Endothelial cell of umbilical vein (primary cell): Measurements from ENCODE around the gene IQGAP2. TPM values are rescaled to one million over a fixed set of nuclear protein-coding genes. Genes with fewer than 3 reads are reported as not detected.

Source experiments
- BruUV-seq: library from RNA; stranded (reverse); fragments of 400-500 nt; replicated peaks from 2 replicates; lab custom pipeline; 2021; lab: Mats Ljungman, UMichigan
- CTCF ChIA-PET: fragments of 300-600, 350-600 bp; sonication (Branson Sonifier 250); formaldehyde crosslinking; loops from one replicate; lab custom pipeline; 2021; ENCODE audit warnings: antibody characterized with exemption, inconsistent platforms; lab: Charles Lee
- POLR2A ChIA-PET: fragments of 300-600, 350-600 bp; sonication (Branson Sonifier 250); formaldehyde crosslinking; loops from one replicate; lab custom pipeline; 2021; ENCODE audit warnings: antibody characterized with exemption, inconsistent platforms; lab: Charles Lee
- DNase-seq: peaks from one replicate; pipeline ENCODE4 v3.0.0-alpha.2; 2011; ENCODE audit warnings: low read depth, low spot score
- FAIRE-seq: peaks from 2 replicates; lab custom pipeline; 2011; peaks lifted over from hg19 to GRCh38; lab: Jason Lieb, UNC
- H2AFZ ChIP-seq: 2 replicates; pipeline ENCODE4 v1.6.0; 2012; ENCODE audit warnings: low read depth, low read length, control low read depth, inconsistent platforms
- H3K27ac ChIP-seq: 2 replicates; pipeline ENCODE4 v1.5.1; 2011; ENCODE audit warnings: low read depth, mild to moderate bottlenecking, control low read depth, low read length, moderate library complexity; ENCODE audit not compliant: insufficient read depth
- H3K27me3 ChIP-seq, 2 experiments: 2 replicates each; pipeline versions ENCODE4 v1.6.0 to v1.6.1; 2011; ENCODE audit warnings: low read length in 2 of 2, mixed read lengths in 1 of 2; ENCODE audit not compliant: control insufficient read depth in 2 of 2, insufficient read depth in 2 of 2
- H3K36me3 ChIP-seq, 2 experiments: 2 replicates in 1 of 2; 3 replicates in 1 of 2; pipeline ENCODE4 v1.5.1; 2011; ENCODE audit warnings: low read length in 2 of 2, mild to moderate bottlenecking in 1 of 2, moderate library complexity in 1 of 2; ENCODE audit not compliant: control insufficient read depth in 2 of 2, insufficient read depth in 2 of 2; ENCODE audit errors: extremely low read depth in 1 of 2
- H3K4me1 ChIP-seq: 3 replicates; pipeline ENCODE4 v1.5.1; 2011; ENCODE audit warnings: mild to moderate bottlenecking, low read length; ENCODE audit not compliant: control insufficient read depth, insufficient read depth; ENCODE audit errors: extremely low read depth
- H3K4me2 ChIP-seq: 2 replicates; pipeline ENCODE4 v1.6.1; 2011; ENCODE audit warnings: low read length, control low read depth, mixed read lengths; ENCODE audit not compliant: insufficient read depth
- H3K4me3 ChIP-seq, 3 experiments: fragments of 200-600 bp in 1 of 3; sonication (generic), shearing (Covaris generic) in 1 of 3; replicated peaks in 1 of 3; 2 replicates each; pipeline ENCODE4 v1.5.1; 2011 to 2016; ENCODE audit warnings: control low read depth in 3 of 3, low read length in 3 of 3, mild to moderate bottlenecking in 2 of 3, inconsistent platforms in 1 of 3, low read depth in 1 of 3, moderate library complexity in 1 of 3; ENCODE audit not compliant: insufficient read depth in 1 of 3
- H3K79me2 ChIP-seq: 2 replicates; pipeline ENCODE4 v1.6.0; 2012; ENCODE audit warnings: low read length, inconsistent platforms; ENCODE audit not compliant: control insufficient read depth, insufficient read depth
- H3K9ac ChIP-seq: replicated peaks from 2 replicates; pipeline ENCODE3; 2011; ENCODE audit warnings: low read length, control low read depth; ENCODE audit not compliant: insufficient read depth; ENCODE audit errors: extremely low read depth
- H3K9me1 ChIP-seq: replicated peaks from 3 replicates; pipeline ENCODE4 v1.6.0; 2011; ENCODE audit warnings: mild to moderate bottlenecking, low read length; ENCODE audit not compliant: control insufficient read depth, insufficient read depth; ENCODE audit errors: extremely low read depth
- H3K9me3 ChIP-seq: replicated peaks from 2 replicates; pipeline ENCODE4 v1.5.1; 2012; ENCODE audit warnings: low read length, inconsistent platforms; ENCODE audit not compliant: control insufficient read depth, insufficient read depth
- H4K20me1 ChIP-seq: replicated peaks from 2 replicates; pipeline ENCODE3; 2011; ENCODE audit warnings: mild to moderate bottlenecking, low read length; ENCODE audit not compliant: control insufficient read depth, insufficient read depth; ENCODE audit errors: extremely low read depth
- EZH2 ChIP-seq: IDR thresholded peaks from 2 replicates; pipeline ENCODE4 v1.6.1; 2012; ENCODE audit warnings: borderline replicate concordance, low read depth, mild to moderate bottlenecking, moderate library complexity, low read length, inconsistent platforms; ENCODE audit not compliant: severe bottlenecking
- FOS ChIP-seq: IDR thresholded peaks from 2 replicates; pipeline ENCODE4 v1.6.1; 2011; ENCODE audit warnings: mild to moderate bottlenecking, low read length, moderate library complexity, borderline replicate concordance; ENCODE audit not compliant: insufficient read depth
- GATA2 ChIP-seq: IDR thresholded peaks from 2 replicates; pipeline ENCODE4 v1.7.0; 2011; ENCODE audit warnings: low read depth, mild to moderate bottlenecking, moderate library complexity, mixed read lengths, low read length; ENCODE audit not compliant: insufficient read length, insufficient read depth
- JUN ChIP-seq: IDR thresholded peaks from 2 replicates; pipeline ENCODE4 v1.6.1; 2011; ENCODE audit warnings: borderline replicate concordance, low read depth; ENCODE audit not compliant: insufficient read length, insufficient read depth
- MYC ChIP-seq: IDR thresholded peaks from one replicate; pipeline ENCODE4 v1.6.1; 2011; ENCODE audit warnings: mild to moderate bottlenecking, low read depth, low read length
- POLR2A ChIP-seq: IDR thresholded peaks from 2 replicates; pipeline ENCODE4 v1.6.1; 2012; ENCODE audit warnings: low read depth, mild to moderate bottlenecking, control low read depth, low read length
- POLR2AphosphoS5 ChIP-seq: IDR thresholded peaks from 2 replicates; pipeline ENCODE4 v1.6.1; 2012; ENCODE audit warnings: low read depth, mild to moderate bottlenecking, control low read depth, low read length, moderate library complexity; ENCODE audit not compliant: insufficient read depth
- dilution Hi-C: fragments of 300-500 bp; cut with MboI; formaldehyde crosslinking; loops from one replicate; pipeline ENCODE4 v1.15.0; 2019; ENCODE audit warnings: low sequenced_read_pairs; ENCODE audit not compliant: extremely low pct_ligation_motif_present
- intact Hi-C: fragments of 100-400 bp; cut with micrococcal nuclease; formaldehyde crosslinking; loops from one replicate; pipeline ENCODE4 v1.10.0; 2022
- polyA plus RNA-seq, 4 experiments: library from polyadenylated mRNA; depleted of rRNA in 3 of 4; stranded (reverse) in 3 of 4; unstranded in 1 of 4; fragments of >200 nt; gene quantifications; 2 replicates each; pipeline versions ENCODE4 v1.2.1 to v1.2.3, GENCODE V29; 2011 to 2012; ENCODE audit warnings: missing spikeins in 1 of 4
- total RNA-seq: library from RNA; stranded (reverse); gene quantifications from 2 replicates; pipeline ENCODE4 v1.2.3, GENCODE V29; 2021
- TF ChIP-seq, protein P1 (sequence below), 2 donors: IDR thresholded peaks; 1 replicate in 1 of 2; 2 replicates in 1 of 2; pipeline ENCODE4 v1.5.1; 2011; ENCODE audit warnings: low read length in 2 of 2, mild to moderate bottlenecking in 2 of 2, moderate library complexity in 2 of 2, control low read depth in 1 of 2, inconsistent platforms in 1 of 2, low read depth in 1 of 2; ENCODE audit not compliant: insufficient read depth in 1 of 2; ENCODE audit errors: extremely low read depth in 1 of 2
- TF ChIP-seq, protein P2 (sequence below): IDR thresholded peaks from 2 replicates; pipeline ENCODE4 v1.6.1; 2011; ENCODE audit not compliant: insufficient read depth, insufficient read length

Gene IQGAP2
- total and polyA plus RNA-seq, 2 donors (not counting 3 experiments of a cell fraction or from before 2014, with no cell fraction given) = 4.5 to 4.7 TPM

DNA sequence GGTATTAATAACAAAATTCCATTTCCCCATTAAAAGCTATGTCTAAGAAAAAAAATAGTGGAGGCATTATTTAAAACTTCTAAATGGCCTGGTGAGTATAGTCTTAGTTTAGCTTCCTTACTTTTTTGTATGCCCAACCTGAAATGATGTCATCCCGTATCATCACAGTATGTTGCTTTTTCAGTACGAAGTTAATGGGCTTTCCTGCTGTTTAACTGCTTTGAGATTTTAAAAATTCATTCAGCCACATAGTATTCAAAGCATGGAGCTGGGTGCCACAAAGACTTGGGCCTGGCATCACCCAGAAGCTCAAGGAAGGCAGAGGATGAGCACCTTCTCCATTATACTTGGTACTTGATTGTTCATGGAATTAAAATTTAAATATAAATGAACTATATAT, 212.7 kb downstream of the IQGAP2 start:
- Histone ChIP-seq H2AFZ (no peak overlapping the region), H4K20me1 (no peaks in the 10 kb centered on the region), H3K4me3 (no peak overlapping the region), H3K27ac (no peak overlapping the region), H3K79me2 (no peaks in the 10 kb centered on the region), H3K27me3 (no peaks in the 10 kb centered on the region), H3K4me2 (no peak overlapping the region), H3K36me3 (no peaks in the 10 kb centered on the region), H3K9ac (no peak overlapping the region), H3K9me3 (no peaks in the 10 kb centered on the region), H3K9me1 (no peaks in the 10 kb centered on the region), H3K4me1 (no peaks in the 10 kb centered on the region)
- POLR2A ChIA-PET = no interaction called here
- TF ChIP-seq, protein P1, sequence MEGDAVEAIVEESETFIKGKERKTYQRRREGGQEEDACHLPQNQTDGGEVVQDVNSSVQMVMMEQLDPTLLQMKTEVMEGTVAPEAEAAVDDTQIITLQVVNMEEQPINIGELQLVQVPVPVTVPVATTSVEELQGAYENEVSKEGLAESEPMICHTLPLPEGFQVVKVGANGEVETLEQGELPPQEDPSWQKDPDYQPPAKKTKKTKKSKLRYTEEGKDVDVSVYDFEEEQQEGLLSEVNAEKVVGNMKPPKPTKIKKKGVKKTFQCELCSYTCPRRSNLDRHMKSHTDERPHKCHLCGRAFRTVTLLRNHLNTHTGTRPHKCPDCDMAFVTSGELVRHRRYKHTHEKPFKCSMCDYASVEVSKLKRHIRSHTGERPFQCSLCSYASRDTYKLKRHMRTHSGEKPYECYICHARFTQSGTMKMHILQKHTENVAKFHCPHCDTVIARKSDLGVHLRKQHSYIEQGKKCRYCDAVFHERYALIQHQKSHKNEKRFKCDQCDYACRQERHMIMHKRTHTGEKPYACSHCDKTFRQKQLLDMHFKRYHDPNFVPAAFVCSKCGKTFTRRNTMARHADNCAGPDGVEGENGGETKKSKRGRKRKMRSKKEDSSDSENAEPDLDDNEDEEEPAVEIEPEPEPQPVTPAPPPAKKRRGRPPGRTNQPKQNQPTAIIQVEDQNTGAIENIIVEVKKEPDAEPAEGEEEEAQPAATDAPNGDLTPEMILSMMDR (IDR thresholded peaks at IDR 0.05; ENCODE audit: extremely low read depth in 1 of 2, insufficient read depth in 1 of 2, low read depth in 1 of 2, low read length in 2 of 2) = no peak
- dilution Hi-C loops = no loop called here
- CTCF ChIA-PET = interaction anchor here (0.9 to 3.2 kb wide), 4 partner anchors 14 to 159 kb away, joined by 3 to 11 read pairs (median 6); no protein-coding TSS in a partner anchor
- FAIRE-seq (no peak), DNase-seq (no peak)
- BruUV-seq = no TSS peak
- intact Hi-C loops = no loop called here

DNA sequence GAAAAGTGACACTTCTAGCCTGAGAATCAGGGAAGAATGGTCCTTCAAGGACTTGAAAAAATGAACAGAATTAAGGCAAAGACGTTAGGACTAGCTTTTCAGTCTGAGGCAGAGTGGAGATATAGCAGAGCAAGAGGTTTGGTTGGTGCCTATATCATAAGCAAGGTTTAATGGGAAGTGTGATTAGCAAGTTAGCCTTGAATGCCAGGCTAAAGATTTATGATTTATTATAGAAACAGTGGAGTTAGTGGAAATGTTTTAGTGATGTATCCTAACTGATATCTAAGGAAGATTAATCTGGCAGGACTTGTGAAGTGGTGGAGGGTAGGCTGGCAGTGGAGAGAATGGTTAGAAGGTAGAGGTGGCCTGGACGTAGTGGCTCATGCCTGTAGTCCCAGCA, 213.1 kb downstream of the IQGAP2 start:
- no peak overlapping the region for H3K4me3 ChIP-seq
- no peaks in the 10 kb centered on the region for H4K20me1 ChIP-seq
- no peak overlapping the region for H3K27ac ChIP-seq
- no TSS peak for BruUV-seq
- H3K79me2 ChIP-seq = no peaks in the 10 kb centered on the region
- dilution Hi-C loops = no loop called here
- POLR2A ChIA-PET = no interaction called here
- H3K9me3 ChIP-seq = no peaks in the 10 kb centered on the region
- CTCF ChIA-PET = interaction anchor here (0.9 to 3.2 kb wide), 3 partner anchors 15 to 159 kb away, joined by 3 to 11 read pairs (median 10); no protein-coding TSS in a partner anchor
- intact Hi-C loops = no loop called here
- FAIRE-seq (no peak), DNase-seq (no peak)
- H3K9ac ChIP-seq = no peak overlapping the region
- no peaks in the 10 kb centered on the region for H3K36me3 ChIP-seq
- H3K4me2 ChIP-seq = no peak overlapping the region
- no peaks in the 10 kb centered on the region for H3K9me1 ChIP-seq
- TF ChIP-seq POLR2A = no peak
- TF ChIP-seq, protein P2, sequence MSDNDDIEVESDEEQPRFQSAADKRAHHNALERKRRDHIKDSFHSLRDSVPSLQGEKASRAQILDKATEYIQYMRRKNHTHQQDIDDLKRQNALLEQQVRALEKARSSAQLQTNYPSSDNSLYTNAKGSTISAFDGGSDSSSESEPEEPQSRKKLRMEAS = no peak
- TF ChIP-seq GATA2 = no peak
- TF ChIP-seq, protein P1 (IDR thresholded peaks at IDR 0.05; ENCODE audit: extremely low read depth in 1 of 2, insufficient read depth in 1 of 2, low read depth in 1 of 2, low read length in 2 of 2) = no peak
- no peak for TF ChIP-seq POLR2AphosphoS5
- TF ChIP-seq FOS = no peak
- no peak for TF ChIP-seq MYC
- TF ChIP-seq EZH2 = no peak
- TF ChIP-seq JUN = no peak
- no peak overlapping the region for H2AFZ ChIP-seq
- no peaks in the 10 kb centered on the region for H3K4me1 ChIP-seq
- no peaks in the 10 kb centered on the region for H3K27me3 ChIP-seq
